DMS 273 treated with DMSO at 0.1 percent for 48 hours (cell line): Measurements from ENCODE around the gene AIMP2.
"Not testable (repeated sequence)": the region's sequence is repeated elsewhere in the genome, so short reads cannot be mapped to it uniquely, and the experiment has no call there.

Source experiments
- DNase-seq: peaks from one replicate; lab custom pipeline; 2025; lab: John Stamatoyannopoulos, UW

AIMP2 gene

GRCh38 chr7:6026011-6026819, 17.1 kb downstream of the AIMP2 start:
- DNase-seq = peak; percentile 80

GRCh38 chr7:6026820-6027311, 17.8 kb downstream of the AIMP2 start:
- no peak for DNase-seq

- DNase-seq = no peak
Measured at GRCh38 chr7:6027806-6028365, 18.8 kb downstream of the AIMP2 start.

GRCh38 chr7:6028563-6028962, 19.5 kb downstream of the AIMP2 start:
- no peak for DNase-seq

- no peak for DNase-seq
Measured at GRCh38 chr7:6030988-6031387, 21.9 kb downstream of the AIMP2 start, which contains the start of gene ANKRD61. Gene ANKRD61, plus strand, starts transcription at chr7:6031376. Its CDS starts 0 bp downstream, at chr7:6031376.

DNA sequence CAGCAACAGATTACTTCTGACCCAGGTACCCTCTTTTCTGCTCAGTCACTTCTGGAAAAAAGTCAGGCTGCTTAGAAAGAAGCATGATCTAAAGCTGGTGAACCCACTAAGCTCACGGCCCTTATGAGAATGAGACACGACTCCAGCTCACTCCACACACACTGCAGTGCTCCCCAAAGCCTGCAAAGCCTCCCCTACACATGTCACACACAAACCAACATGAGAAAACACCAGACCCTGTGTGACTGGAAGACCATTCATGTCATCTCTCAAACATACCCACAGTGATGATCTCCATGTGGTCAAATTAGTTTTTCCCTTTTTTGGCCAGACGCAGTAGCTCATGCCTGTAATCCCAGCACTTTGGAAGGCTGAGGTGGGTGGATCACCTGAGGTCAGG, 22.5 kb downstream of the AIMP2 start:
- DNase-seq = no peak

GRCh38 chr7:6032167-6032566, 23.1 kb downstream of the AIMP2 start:
- no peak for DNase-seq

- no peak for DNase-seq
Measured at GRCh38 chr7:6032641-6033040, 23.6 kb downstream of the AIMP2 start.

DNA sequence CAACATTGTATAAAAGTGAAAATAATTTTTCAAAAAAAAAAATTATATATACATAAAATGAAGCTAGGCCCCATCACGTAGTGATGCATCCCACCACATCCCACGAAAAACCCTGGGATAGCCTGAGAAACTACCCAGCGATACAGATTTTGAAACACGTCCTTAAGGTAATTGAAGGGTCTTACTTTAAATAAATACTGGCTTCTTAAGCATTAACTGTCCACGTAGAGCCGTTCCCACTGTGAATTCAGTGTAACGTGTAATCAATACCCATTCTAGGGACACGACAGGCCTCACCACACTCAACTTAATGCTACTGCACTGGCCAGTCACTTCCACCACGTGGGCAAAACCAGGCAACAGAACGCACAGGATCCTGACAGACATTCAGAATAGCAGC, 26.1 kb downstream of the AIMP2 start:
- no peak for DNase-seq

GRCh38 chr7:6035686-6036085, 26.6 kb downstream of the AIMP2 start:
- DNase-seq = no peak

DNA sequence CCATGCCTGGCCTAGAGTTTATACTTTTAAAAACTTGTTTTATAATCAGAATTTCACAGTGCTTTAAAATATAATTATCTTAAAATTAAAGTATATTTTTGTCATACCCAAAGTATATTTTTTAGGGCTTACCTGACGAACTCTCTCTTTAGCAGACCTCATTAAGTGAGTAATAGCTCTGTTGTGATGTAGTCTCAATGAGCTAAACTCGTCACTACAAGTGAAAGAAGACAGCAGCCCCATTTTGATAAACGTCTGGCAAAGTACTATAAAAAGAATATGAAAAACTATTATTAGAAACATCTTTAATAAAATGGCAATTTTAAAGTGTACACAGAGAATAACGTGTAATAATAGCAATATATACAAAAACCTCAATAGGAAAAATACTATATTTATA, 40.7 kb downstream of the AIMP2 start:
- DNase-seq = no peak

DNA sequence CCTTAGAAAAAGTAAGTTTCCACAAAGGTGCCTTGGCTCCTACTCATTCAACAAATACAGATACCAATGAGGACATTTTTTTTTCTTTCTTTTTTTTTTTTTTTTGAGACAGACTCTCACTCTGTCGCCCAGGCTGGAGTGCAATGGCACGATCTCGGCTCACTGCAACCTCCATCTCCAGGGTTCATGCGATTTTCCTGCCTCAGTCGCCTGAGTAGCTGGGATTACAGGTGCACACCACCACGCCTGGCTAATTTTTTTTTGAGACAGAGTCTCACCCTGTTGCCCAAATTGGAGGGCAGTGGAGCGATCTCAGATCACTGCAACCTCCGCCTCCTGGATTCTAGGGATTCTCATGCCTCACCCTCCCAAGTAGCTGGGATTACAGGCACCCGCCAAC, 42.1 kb downstream of the AIMP2 start:
- DNase-seq = not testable (repeated sequence)

DNA sequence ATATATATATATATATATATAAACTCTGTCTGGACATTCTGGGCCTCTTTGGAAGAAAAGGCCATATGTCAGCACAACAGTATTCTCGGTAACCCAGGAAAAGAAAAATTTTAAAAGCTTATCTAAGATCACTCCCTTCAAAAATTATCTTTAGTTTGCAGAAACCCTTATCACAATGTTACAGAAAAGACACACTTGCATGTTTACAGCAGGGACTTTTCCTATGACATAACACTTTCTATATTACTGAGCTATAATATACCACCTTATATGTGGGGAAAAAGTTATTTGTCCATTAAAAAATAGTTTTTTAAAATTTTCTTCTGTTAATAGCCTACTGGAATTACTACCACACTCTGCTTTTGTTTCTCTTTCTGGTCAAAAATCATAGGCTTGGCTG, 47.5 kb downstream of the AIMP2 start:
- DNase-seq = no peak

DNA sequence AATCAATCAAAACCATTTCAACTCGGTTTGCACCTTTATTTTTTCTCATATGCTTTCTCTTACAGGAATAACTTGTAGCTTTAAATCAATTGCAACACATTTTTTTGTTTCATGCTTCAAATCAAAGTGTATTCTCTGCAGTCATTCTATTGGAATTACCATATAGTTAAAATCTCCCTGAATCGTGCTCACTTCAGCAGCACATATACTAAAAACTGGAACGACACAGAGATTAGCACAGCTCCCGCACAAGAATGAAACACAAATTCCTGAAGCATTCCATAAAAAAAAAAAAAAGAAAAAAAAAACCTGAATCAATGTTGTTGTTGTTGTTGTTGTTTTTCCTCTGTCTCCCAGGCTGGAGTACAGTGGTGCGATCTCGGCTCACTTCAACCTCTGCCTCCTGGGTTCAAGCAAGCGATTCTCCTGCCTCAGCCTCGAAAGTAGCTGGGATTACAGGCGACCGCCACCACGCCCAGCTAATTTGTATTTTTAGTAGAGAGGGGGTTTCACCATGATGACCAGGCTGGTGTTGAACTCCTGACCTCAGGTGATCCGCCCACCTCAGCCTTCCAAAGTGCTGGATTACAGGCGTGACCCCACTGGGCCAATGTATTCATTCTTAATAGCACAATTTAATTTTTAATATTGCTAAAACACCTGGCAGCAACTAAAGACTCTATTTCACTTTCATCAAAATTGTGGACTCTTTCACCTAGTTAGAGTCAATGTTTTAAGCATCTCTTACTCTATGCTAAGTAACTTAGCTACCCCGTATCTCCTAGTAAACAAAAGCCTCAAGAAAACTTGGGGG, 48.5 kb downstream of the AIMP2 start:
- DNase-seq = no peak

- not testable (repeated sequence) for DNase-seq
Measured at GRCh38 chr7:6059941-6060340, 50.9 kb downstream of the AIMP2 start.

GRCh38 chr7:6071406-6071805, 62.3 kb downstream of the AIMP2 start:
- DNase-seq = no peak
